T-helper 2 cell treated with Interferon-gamma antibody and Interleukin-4, amounts not matched to agents 5 μg/mL and 100 μg/mL, for 36 hours (primary cell): Measurements from ENCODE around the gene RNF144A.

Experiments
- DNase-seq: peaks from one replicate; pipeline ENCODE4 v3.0.0; 2021; ENCODE audit warnings: low spot score
- H3K27ac Mint-ChIP-seq: one replicate; pipeline ENCODE4 v1.8.0; 2021; ENCODE audit warnings: mild to moderate bottlenecking, mixed read lengths
- H3K27me3 Mint-ChIP-seq: one replicate; pipeline ENCODE4 v1.8.0; 2021; ENCODE audit warnings: low read depth, mixed read lengths
- H3K36me3 Mint-ChIP-seq: one replicate; pipeline ENCODE4 v1.8.0; 2021; ENCODE audit warnings: low read depth, mixed read lengths
- H3K4me1 Mint-ChIP-seq: one replicate; pipeline ENCODE4 v1.8.0; 2021; ENCODE audit warnings: low read depth, mixed read lengths
- H3K4me3 Mint-ChIP-seq: one replicate; pipeline ENCODE4 v1.8.0; 2022; ENCODE audit warnings: mild to moderate bottlenecking, moderate library complexity, mixed read lengths
- H3K9me3 Mint-ChIP-seq: one replicate; pipeline ENCODE4 v1.8.0; 2021; ENCODE audit warnings: mixed read lengths

RNF144A gene

GRCh38 chr2:7083580-7084509 is 166.6 kb downstream of the RNF144A start:
- H3K4me1 Mint-ChIP-seq: no peaks in the 10 kb centered on the region
- no peak overlapping the region for H3K4me3 Mint-ChIP-seq
- peaks cover 4% of the 10 kb centered on the region for H3K27me3 Mint-ChIP-seq
- H3K9me3 Mint-ChIP-seq: peaks cover 10% of the 10 kb centered on the region
- no peak overlapping the region for H3K27ac Mint-ChIP-seq
- H3K36me3 Mint-ChIP-seq: peaks cover 9% of the 10 kb centered on the region
- DNase-seq: no peak

- DNase-seq: no peak
- H3K27me3 Mint-ChIP-seq: peaks cover 4% of the 10 kb centered on the region
- peaks cover 9% of the 10 kb centered on the region for H3K36me3 Mint-ChIP-seq
- no peaks in the 10 kb centered on the region for H3K4me1 Mint-ChIP-seq
- peaks cover 10% of the 10 kb centered on the region for H3K9me3 Mint-ChIP-seq
- no peak overlapping the region for H3K27ac Mint-ChIP-seq
- no peak overlapping the region for H3K4me3 Mint-ChIP-seq
These were observed 167.4 kb downstream of the RNF144A start for GRCh38 chr2:7084601-7085000.

GRCh38 chr2:7089284-7089683 is 172.1 kb downstream of the RNF144A start:
- Mint-ChIP-seq H3K36me3 (peaks cover 1% of the 10 kb centered on the region), H3K27me3 (peaks cover 4% of the 10 kb centered on the region), H3K4me1 (no peaks in the 10 kb centered on the region), H3K4me3 (no peak overlapping the region), H3K9me3 (peaks cover 5% of the 10 kb centered on the region), H3K27ac (no peak overlapping the region)
- no peak for DNase-seq

- no peak for DNase-seq
- Mint-ChIP-seq H3K27ac (no peak overlapping the region), H3K27me3 (peaks cover 4% of the 10 kb centered on the region), H3K4me1 (no peaks in the 10 kb centered on the region), H3K4me3 (no peak overlapping the region), H3K36me3 (peaks cover 1% of the 10 kb centered on the region), H3K9me3 (no peaks in the 10 kb centered on the region)
These were observed 172.8 kb downstream of the RNF144A start for GRCh38 chr2:7089898-7090510.

- DNase-seq: no peak
- Mint-ChIP-seq H3K4me1 (peaks cover 6% of the 10 kb centered on the region), H3K9me3 (no peaks in the 10 kb centered on the region), H3K4me3 (no peak overlapping the region), H3K36me3 (no peaks in the 10 kb centered on the region), H3K27ac (no peak overlapping the region), H3K27me3 (no peaks in the 10 kb centered on the region)
These were observed 176.2 kb downstream of the RNF144A start for GRCh38 chr2:7093376-7093775.
